CD8-positive, alpha-beta memory T cell (primary cell): ENCODE measurements around the gene AP4S1. TPM values are rescaled to one million over a fixed set of nuclear protein-coding genes. Genes with fewer than 3 reads are reported as not detected.
A peak's percentile ranks its signal among the peaks of the same experiment; 100 is the strongest.
"Not testable (repeated sequence)": the region's sequence is repeated elsewhere in the genome, so short reads cannot be mapped to it uniquely, and the experiment has no call there.

ENCODE experiments used
- CTCF ChIA-PET: fragments of 350-600 bp; sonication (Branson Sonifier 250); formaldehyde crosslinking; loops from one replicate; lab custom pipeline; 2021; ENCODE audit warnings: antibody characterized with exemption; lab: Charles Lee
- POLR2A ChIA-PET: fragments of 350-600 bp; sonication (Branson Sonifier 250); formaldehyde crosslinking; loops from one replicate; lab custom pipeline; 2021; ENCODE audit warnings: antibody characterized with exemption; lab: Charles Lee
- DNase-seq, 5 donors: peaks; one replicate each; pipeline versions ENCODE4 v3.0.0 to v3.0.0-alpha.2; 2020 to 2022; ENCODE audit warnings: mixed read lengths in 1 of 5
- H3K27ac ChIP-seq: one replicate; pipeline ENCODE4 v1.7.0; 2013; ENCODE audit warnings: low read depth, mild to moderate bottlenecking, low read length, moderate library complexity
- H3K27me3 ChIP-seq: 2 replicates; pipeline ENCODE4 v1.7.0; 2013; ENCODE audit warnings: low read length, mild to moderate bottlenecking; ENCODE audit not compliant: insufficient read depth, poor library complexity, severe bottlenecking
- H3K36me3 ChIP-seq: 2 replicates; pipeline ENCODE4 v1.7.0; 2013; ENCODE audit warnings: mild to moderate bottlenecking, low read length, moderate library complexity; ENCODE audit not compliant: insufficient read depth
- H3K4me1 ChIP-seq: 2 replicates; pipeline ENCODE4 v1.7.0; 2013; ENCODE audit warnings: mild to moderate bottlenecking, low read length, moderate library complexity; ENCODE audit not compliant: insufficient read depth
- H3K4me3 ChIP-seq: 2 replicates; pipeline ENCODE4 v1.7.0; 2013; ENCODE audit warnings: mild to moderate bottlenecking, low read length
- H3K9me3 ChIP-seq: 2 replicates; pipeline ENCODE4 v1.7.0; 2013; ENCODE audit warnings: mild to moderate bottlenecking, low read length
- H3K27ac Mint-ChIP-seq, 8 donors: one replicate each; pipeline ENCODE4 v1.8.0; 2020 to 2021; ENCODE audit warnings: mixed read lengths in 8 of 8, mild to moderate bottlenecking in 6 of 8, inconsistent platforms in 3 of 8, moderate library complexity in 3 of 8
- H3K27me3 Mint-ChIP-seq, 2 donors: one replicate each; pipeline ENCODE4 v1.8.0; 2020 to 2021; ENCODE audit warnings: mixed read lengths in 2 of 2, mild to moderate bottlenecking in 1 of 2, moderate library complexity in 1 of 2
- H3K36me3 Mint-ChIP-seq, 3 donors: one replicate each; pipeline ENCODE4 v1.8.0; 2020 to 2021; ENCODE audit warnings: mixed read lengths in 3 of 3, inconsistent platforms in 1 of 3, mild to moderate bottlenecking in 1 of 3
- H3K4me1 Mint-ChIP-seq, 3 donors: one replicate each; pipeline ENCODE4 v1.8.0; 2020 to 2021; ENCODE audit warnings: mixed read lengths in 3 of 3, inconsistent platforms in 1 of 3, mild to moderate bottlenecking in 1 of 3
- H3K4me3 Mint-ChIP-seq, 7 donors: one replicate each; pipeline ENCODE4 v1.8.0; 2020 to 2021; ENCODE audit warnings: mixed read lengths in 7 of 7, mild to moderate bottlenecking in 6 of 7, moderate library complexity in 4 of 7, inconsistent platforms in 2 of 7
- H3K9me3 Mint-ChIP-seq, 5 donors: one replicate each; pipeline ENCODE4 v1.8.0; 2020 to 2022; ENCODE audit warnings: mixed read lengths in 5 of 5, mild to moderate bottlenecking in 3 of 5, moderate library complexity in 2 of 5, inconsistent platforms in 1 of 5
- polyA plus RNA-seq: library from polyadenylated mRNA; unstranded; fragments of 300-500 nt; fragmentation: Illumina TruSeq; gene quantifications from one replicate; pipeline ENCODE4 v1.2.3, GENCODE V29; 2021
- total RNA-seq, 2 experiments: library from RNA; stranded (reverse); gene quantifications; one replicate each; pipeline ENCODE4 v1.2.3, GENCODE V29; 2021

The AP4S1 gene
- total and polyA plus RNA-seq, 3 experiments from 2014 or later: 7.1 to 10.8 (median 9.9) TPM

- H3K4me1 ChIP-seq: no peaks in the 10 kb centered on the region
- ChIA-PET CTCF (interaction anchor here (1.5 kb wide), 1 partner anchor 17 kb away, joined by 7 read pairs; no protein-coding TSS in a partner anchor), POLR2A (no interaction called here)
- peaks cover 10% of the 10 kb centered on the region for H3K36me3 ChIP-seq
- Mint-ChIP-seq H3K4me3 (no peak overlapping the region), H3K4me1 (peaks cover 33 to 56% (median 54%) of the 10 kb centered on the region in 3 donors), H3K36me3 (peaks cover 23 to 40% (median 37%) of the 10 kb centered on the region in 3 donors), H3K27ac (peak overlapping the region in 1 of 8 donors; percentile 14), H3K27me3 (no peaks in the 10 kb centered on the region), H3K9me3 (peaks cover 0 to 15% (median 9%) of the 10 kb centered on the region in 5 donors)
- H3K4me3 ChIP-seq: no peak overlapping the region
- no peak overlapping the region for H3K27ac ChIP-seq
- no peaks in the 10 kb centered on the region for H3K9me3 ChIP-seq
- H3K27me3 ChIP-seq: no peaks in the 10 kb centered on the region
- DNase-seq: no peak
Measured at GRCh38 chr14:30998100-30998706, 27.2 kb upstream of the AP4S1 start.

- CTCF ChIA-PET: interaction anchor here (1.5 kb wide), 1 partner anchor 18 kb away, joined by 7 read pairs; no protein-coding TSS in a partner anchor
- peaks cover 23 to 43% (median 37%) of the 10 kb centered on the region in 3 donors for H3K36me3 Mint-ChIP-seq
Measured at GRCh38 chr14:30999038-30999773, 26.2 kb upstream of the AP4S1 start.

GRCh38 chr14:31000629-31001338 lies 24.7 kb upstream of the AP4S1 start:
- Histone ChIP-seq H3K4me3 (no peak overlapping the region), H3K36me3 (peaks cover 10% of the 10 kb centered on the region), H3K27me3 (no peaks in the 10 kb centered on the region), H3K4me1 (no peaks in the 10 kb centered on the region), H3K9me3 (no peaks in the 10 kb centered on the region), H3K27ac (no peak overlapping the region)
- POLR2A ChIA-PET: interaction anchor here (0.6 kb wide), 1 partner anchor 10 kb away, joined by 3 read pairs; no protein-coding TSS in a partner anchor
- peaks cover 23 to 53% (median 37%) of the 10 kb centered on the region in 3 donors for H3K36me3 Mint-ChIP-seq
- H3K27ac Mint-ChIP-seq: peak overlapping the region in 1 of 8 donors; percentile 48
- no peak overlapping the region for H3K4me3 Mint-ChIP-seq
- no peaks in the 10 kb centered on the region for H3K27me3 Mint-ChIP-seq
- DNase-seq: no peak
- H3K4me1 Mint-ChIP-seq: peaks cover 24 to 48% (median 44%) of the 10 kb centered on the region in 3 donors
- CTCF ChIA-PET: no interaction called here
- H3K9me3 Mint-ChIP-seq: peaks cover 0 to 15% (median 9%) of the 10 kb centered on the region in 5 donors

More at GRCh38 chr14:30999038-30999773, 26.2 kb upstream of the AP4S1 start:
- H3K27me3 Mint-ChIP-seq: no peaks in the 10 kb centered on the region
- H3K27ac ChIP-seq: no peak overlapping the region
- no peaks in the 10 kb centered on the region for H3K4me1 ChIP-seq
- no peaks in the 10 kb centered on the region for H3K27me3 ChIP-seq
- POLR2A ChIA-PET: no interaction called here
- H3K9me3 ChIP-seq: no peaks in the 10 kb centered on the region
- no peak overlapping the region for H3K27ac Mint-ChIP-seq
- H3K9me3 Mint-ChIP-seq: peaks cover 0 to 15% (median 9%) of the 10 kb centered on the region in 5 donors
- peaks cover 34 to 58% (median 55%) of the 10 kb centered on the region in 3 donors for H3K4me1 Mint-ChIP-seq
- H3K4me3 Mint-ChIP-seq: no peak overlapping the region
- no peak for DNase-seq
- H3K36me3 ChIP-seq: peaks cover 10% of the 10 kb centered on the region
- no peak overlapping the region for H3K4me3 ChIP-seq

GRCh38 chr14:31001339-31001658 lies 24.1 kb upstream of the AP4S1 start:
- POLR2A ChIA-PET: no interaction called here
- H3K27me3 ChIP-seq: no peaks in the 10 kb centered on the region
- H3K9me3 ChIP-seq: no peaks in the 10 kb centered on the region
- no peak overlapping the region for H3K4me3 Mint-ChIP-seq
- H3K4me1 ChIP-seq: no peaks in the 10 kb centered on the region
- peaks cover 23 to 56% (median 37%) of the 10 kb centered on the region in 3 donors for H3K36me3 Mint-ChIP-seq
- CTCF ChIA-PET: no interaction called here
- H3K27me3 Mint-ChIP-seq: no peaks in the 10 kb centered on the region
- peaks cover 0 to 15% (median 9%) of the 10 kb centered on the region in 5 donors for H3K9me3 Mint-ChIP-seq
- H3K36me3 ChIP-seq: peaks cover 10% of the 10 kb centered on the region
- H3K4me1 Mint-ChIP-seq: peaks cover 21 to 43% (median 39%) of the 10 kb centered on the region in 3 donors
- DNase-seq: no peak
- peak overlapping the region in 2 of 8 donors; percentile 48 to 62 for H3K27ac Mint-ChIP-seq
- H3K4me3 ChIP-seq: no peak overlapping the region
- H3K27ac ChIP-seq: no peak overlapping the region

- ChIA-PET CTCF (interaction anchor here (1.1 kb wide), 1 partner anchor 23 kb away, joined by 3 read pairs; no protein-coding TSS in a partner anchor), POLR2A (interaction anchor here (0.7 kb wide), 1 partner anchor 11 kb away, joined by 3 read pairs; no protein-coding TSS in a partner anchor)
- H3K27ac ChIP-seq: no peak overlapping the region
- no peak overlapping the region for H3K4me3 ChIP-seq
- Mint-ChIP-seq H3K4me3 (no peak overlapping the region), H3K36me3 (peaks cover 12 to 51% (median 27%) of the 10 kb centered on the region in 3 donors), H3K27me3 (no peaks in the 10 kb centered on the region), H3K4me1 (peaks cover 12 to 33% (median 28%) of the 10 kb centered on the region in 3 donors), H3K9me3 (peaks cover 0 to 12% (median 5%) of the 10 kb centered on the region in 5 donors), H3K27ac (peak overlapping the region in 4 of 8 donors; percentile 20 to 78 (median 52))
- no peaks in the 10 kb centered on the region for H3K27me3 ChIP-seq
- no peak for DNase-seq
- no peaks in the 10 kb centered on the region for H3K9me3 ChIP-seq
- H3K36me3 ChIP-seq: peaks cover 4% of the 10 kb centered on the region
- H3K4me1 ChIP-seq: no peaks in the 10 kb centered on the region
Measured at GRCh38 chr14:31003284-31003683, 22.2 kb upstream of the AP4S1 start.

- CTCF ChIA-PET: interaction anchor here (1.1 kb wide), 1 partner anchor 24 kb away, joined by 3 read pairs; no protein-coding TSS in a partner anchor
Measured at GRCh38 chr14:31004007-31004406, 21.4 kb upstream of the AP4S1 start.

GRCh38 chr14:31006703-31007102 lies 18.7 kb upstream of the AP4S1 start:
- Histone ChIP-seq H3K4me1 (no peaks in the 10 kb centered on the region), H3K9me3 (no peaks in the 10 kb centered on the region), H3K27ac (no peak overlapping the region), H3K4me3 (no peak overlapping the region), H3K36me3 (no peaks in the 10 kb centered on the region), H3K27me3 (no peaks in the 10 kb centered on the region)
- ChIA-PET CTCF (no interaction called here), POLR2A (no interaction called here)
- Mint-ChIP-seq H3K9me3 (no peaks in the 10 kb centered on the region), H3K27me3 (no peaks in the 10 kb centered on the region), H3K4me3 (no peak overlapping the region), H3K36me3 (peaks cover 3 to 32% (median 3%) of the 10 kb centered on the region in 3 donors), H3K27ac (peak overlapping the region in 5 of 8 donors; percentile 25 to 77 (median 54)), H3K4me1 (peaks cover 7 to 19% (median 14%) of the 10 kb centered on the region in 3 donors)
- no peak for DNase-seq

More at GRCh38 chr14:31004007-31004406, 21.4 kb upstream of the AP4S1 start:
- H3K27ac ChIP-seq, H3K27me3 Mint-ChIP-seq, POLR2A ChIA-PET, H3K36me3 ChIP-seq, H3K4me3 ChIP-seq, H3K27me3 ChIP-seq, DNase-seq, H3K9me3 ChIP-seq, H3K9me3 Mint-ChIP-seq, H3K4me3 Mint-ChIP-seq, H3K4me1 ChIP-seq: not testable (repeated sequence)
- Mint-ChIP-seq H3K4me1 (peaks cover 10 to 33% (median 28%) of the 10 kb centered on the region in 3 donors), H3K27ac (peak overlapping the region in 1 of 8 donors; percentile 79), H3K36me3 (peaks cover 10 to 45% (median 19%) of the 10 kb centered on the region in 3 donors)
